WTC11 (cell line): ENCODE data around the gene TMEM151B. TPM values are rescaled to one million over a fixed set of nuclear protein-coding genes. Genes with fewer than 3 reads are reported as not detected.
A peak's percentile ranks its signal among the peaks of the same experiment; 100 is the strongest.

Source experiments
- ATAC-seq: fragments of 200-7000 bp; cut with Tn5 transposase; 2 replicates; pipeline ENCODE4 v1.10.0; 2021; ENCODE audit warnings: mild to moderate bottlenecking, moderate library complexity
- CTCF ChIA-PET: fragments of 300-600 bp; sonication (Branson Sonifier 250); formaldehyde crosslinking; loops from one replicate; lab custom pipeline; 2021; ENCODE audit warnings: antibody characterized with exemption; lab: Charles Lee
- POLR2A ChIA-PET: fragments of 350-600 bp; sonication (Branson Sonifier 250); formaldehyde crosslinking; loops from one replicate; lab custom pipeline; 2021; ENCODE audit warnings: antibody characterized with exemption; lab: Charles Lee
- DNase-seq: peaks from one replicate; pipeline ENCODE4 v3.0.0; 2021; ENCODE audit warnings: low spot score
- H3K27ac Mint-ChIP-seq: 2 replicates; pipeline ENCODE4 v1.8.0; 2021; ENCODE audit warnings: mixed read lengths
- H3K27me3 Mint-ChIP-seq: 2 replicates; pipeline ENCODE4 v1.8.0; 2021; ENCODE audit warnings: low read depth, mild to moderate bottlenecking, moderate library complexity, mixed read lengths
- H3K36me3 Mint-ChIP-seq: 2 replicates; pipeline ENCODE4 v1.8.0; 2021; ENCODE audit warnings: mixed read lengths
- H3K4me1 Mint-ChIP-seq: 2 replicates; pipeline ENCODE4 v1.8.0; 2022; ENCODE audit warnings: mixed read lengths
- H3K4me3 Mint-ChIP-seq: 2 replicates; pipeline ENCODE4 v1.8.0; 2021; ENCODE audit warnings: mild to moderate bottlenecking, moderate library complexity, mixed read lengths
- H3K9me3 Mint-ChIP-seq: 2 replicates; pipeline ENCODE4 v1.8.0; 2021; ENCODE audit warnings: mixed read lengths
- ATF1 ChIP-seq: sonication (generic); formaldehyde crosslinking; IDR thresholded peaks from 2 replicates; pipeline ENCODE4 v1.8.1; 2023; ENCODE audit warnings: mild to moderate bottlenecking, moderate library complexity, missing genetic modification reagents
- CREB1 ChIP-seq: sonication (generic); formaldehyde crosslinking; IDR thresholded peaks from 2 replicates; pipeline ENCODE4 v1.8.0; 2023; ENCODE audit warnings: mild to moderate bottlenecking, missing genetic modification reagents
- ELF4 ChIP-seq: sonication (generic); formaldehyde crosslinking; IDR thresholded peaks from 2 replicates; pipeline ENCODE4 v1.8.1; 2022; ENCODE audit warnings: low read depth, mild to moderate bottlenecking, moderate library complexity, missing genetic modification reagents
- EMX1 ChIP-seq: fragments of 250-450 bp; sonication (Bioruptor Pico); IDR thresholded peaks from 2 replicates; pipeline ENCODE4 v1.8.0; 2021; ENCODE audit warnings: mild to moderate bottlenecking
- FOXJ3 ChIP-seq: sonication (generic); formaldehyde crosslinking; IDR thresholded peaks from 2 replicates; pipeline ENCODE4 v1.9.0; 2021; ENCODE audit warnings: missing genetic modification reagents, mild to moderate bottlenecking, borderline replicate concordance
- FOXP1 ChIP-seq: sonication (generic); formaldehyde crosslinking; IDR thresholded peaks from 2 replicates; pipeline ENCODE4 v1.8.0; 2022; ENCODE audit warnings: missing genetic modification reagents, mild to moderate bottlenecking, moderate library complexity, borderline replicate concordance
- GABPB1 ChIP-seq: sonication (generic); formaldehyde crosslinking; IDR thresholded peaks from 2 replicates; pipeline ENCODE4 v1.8.1; 2023; ENCODE audit warnings: mild to moderate bottlenecking, missing genetic modification reagents
- GRHL2 ChIP-seq: fragments of 250-450 bp; sonication (Bioruptor Pico); IDR thresholded peaks from 2 replicates; pipeline ENCODE4 v1.8.0; 2022; ENCODE audit warnings: mild to moderate bottlenecking, moderate library complexity; ENCODE audit not compliant: insufficient replicate concordance, severe bottlenecking
- HMGA2 ChIP-seq: fragments of 250-450 bp; sonication (Bioruptor Pico); IDR thresholded peaks from 2 replicates; pipeline ENCODE4 v1.4.0; 2021; ENCODE audit warnings: mild to moderate bottlenecking, moderate library complexity
- JAZF1 ChIP-seq: fragments of 250-450 bp; sonication (Bioruptor Pico); IDR thresholded peaks from 2 replicates; pipeline ENCODE4 v1.9.0; 2021; ENCODE audit warnings: moderate library complexity, mild to moderate bottlenecking, inconsistent platforms
- MXD4 ChIP-seq: fragments of 250-450 bp; sonication (Bioruptor Pico); IDR thresholded peaks from 2 replicates; pipeline ENCODE4 v1.8.0; 2021; ENCODE audit warnings: mild to moderate bottlenecking, moderate library complexity, borderline replicate concordance
- RORB ChIP-seq: fragments of 250-450 bp; sonication (Bioruptor Pico); IDR thresholded peaks from 2 replicates; pipeline ENCODE4 v1.9.0; 2021; ENCODE audit warnings: mild to moderate bottlenecking
- SMAD3 ChIP-seq: sonication (generic); formaldehyde crosslinking; IDR thresholded peaks from 2 replicates; pipeline ENCODE4 v1.8.0; 2022; ENCODE audit warnings: missing genetic modification reagents, mild to moderate bottlenecking, borderline replicate concordance
- ZNF232 ChIP-seq: sonication (generic); formaldehyde crosslinking; IDR thresholded peaks from 2 replicates; pipeline ENCODE4 v1.8.0; 2022; ENCODE audit warnings: mild to moderate bottlenecking, missing genetic modification reagents
- total RNA-seq: library from RNA; stranded (reverse); gene quantifications from 3 replicates; pipeline ENCODE4 v1.2.3, GENCODE V29; 2021
- TF ChIP-seq, protein P1 (sequence below): sonication (generic); formaldehyde crosslinking; conservative IDR thresholded peaks from 2 replicates; pipeline ENCODE4 v1.8.1; 2022; ENCODE audit warnings: mild to moderate bottlenecking, missing genetic modification reagents
- TF ChIP-seq, protein P2 (sequence below): fragments of 250-450 bp; sonication (Bioruptor Pico); IDR thresholded peaks from 2 replicates; pipeline ENCODE4 v1.8.0; 2021; ENCODE audit warnings: mild to moderate bottlenecking
- TF ChIP-seq, protein P3 (sequence below): sonication (generic); formaldehyde crosslinking; IDR thresholded peaks from 2 replicates; pipeline ENCODE4 v1.8.1; 2022; ENCODE audit warnings: mild to moderate bottlenecking, moderate library complexity, missing genetic modification reagents
- TF ChIP-seq, protein P4 (sequence below): sonication (generic); formaldehyde crosslinking; IDR thresholded peaks from 2 replicates; pipeline ENCODE4 v1.8.1; 2023; ENCODE audit warnings: mild to moderate bottlenecking, moderate library complexity, missing genetic modification reagents
- TF ChIP-seq, protein P5 (sequence below): sonication (generic); formaldehyde crosslinking; IDR thresholded peaks from 2 replicates; pipeline ENCODE4 v1.8.0; 2022; ENCODE audit warnings: mild to moderate bottlenecking, missing genetic modification reagents
- TF ChIP-seq, protein P6 (sequence below): sonication (generic); formaldehyde crosslinking; IDR thresholded peaks from 2 replicates; pipeline ENCODE4 v1.8.0; 2022; ENCODE audit warnings: mild to moderate bottlenecking, missing genetic modification reagents
- TF ChIP-seq, protein P7 (sequence below): sonication (generic); formaldehyde crosslinking; IDR thresholded peaks from 2 replicates; pipeline ENCODE4 v1.8.1; 2023; ENCODE audit warnings: mild to moderate bottlenecking, missing genetic modification reagents, borderline replicate concordance

TMEM151B gene
- total RNA-seq, 1 experiment from 2014 or later = 5.5 TPM

DNA sequence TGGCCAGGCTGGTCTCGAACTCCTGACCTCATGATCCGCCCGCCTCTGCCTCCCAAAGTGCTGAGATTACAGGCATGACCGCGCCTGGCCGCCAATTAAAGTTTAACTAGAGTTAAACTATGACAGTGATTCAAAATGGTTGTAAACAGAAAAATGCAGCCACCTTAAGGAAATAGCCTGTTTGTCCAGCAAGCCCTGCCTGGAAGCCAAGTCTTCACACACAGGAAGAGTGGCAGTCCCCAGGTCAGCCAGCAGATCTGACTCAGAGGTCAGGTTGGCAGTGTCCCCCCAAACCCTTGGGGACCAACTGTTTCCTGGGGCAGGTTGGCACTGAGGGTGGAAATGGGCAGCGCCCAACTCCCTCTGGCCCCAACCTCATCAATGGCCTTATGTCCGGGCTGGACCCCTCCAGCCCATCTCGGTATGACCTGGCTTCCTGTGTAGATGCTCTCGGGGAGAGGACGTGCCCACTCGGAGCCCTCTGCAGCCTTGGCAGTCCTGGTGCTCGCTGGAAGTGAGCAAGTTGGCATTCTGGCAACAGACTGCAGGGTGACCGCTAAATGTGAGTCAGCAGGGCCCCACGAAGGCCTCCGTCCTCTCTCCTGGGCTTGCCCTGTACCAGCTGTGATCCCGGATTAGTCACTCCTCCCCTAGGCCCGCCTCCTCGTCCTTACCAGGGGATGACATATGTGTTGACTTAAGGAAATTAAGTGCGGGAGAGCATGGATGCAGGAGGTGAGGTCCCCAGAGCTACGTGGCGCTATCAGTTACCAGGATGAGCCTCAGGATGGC is 33.0 kb upstream of the TMEM151B start:
- ATAC-seq = peak; percentile 67
- H3K9me3 Mint-ChIP-seq = no peaks in the 10 kb centered on the region

DNA sequence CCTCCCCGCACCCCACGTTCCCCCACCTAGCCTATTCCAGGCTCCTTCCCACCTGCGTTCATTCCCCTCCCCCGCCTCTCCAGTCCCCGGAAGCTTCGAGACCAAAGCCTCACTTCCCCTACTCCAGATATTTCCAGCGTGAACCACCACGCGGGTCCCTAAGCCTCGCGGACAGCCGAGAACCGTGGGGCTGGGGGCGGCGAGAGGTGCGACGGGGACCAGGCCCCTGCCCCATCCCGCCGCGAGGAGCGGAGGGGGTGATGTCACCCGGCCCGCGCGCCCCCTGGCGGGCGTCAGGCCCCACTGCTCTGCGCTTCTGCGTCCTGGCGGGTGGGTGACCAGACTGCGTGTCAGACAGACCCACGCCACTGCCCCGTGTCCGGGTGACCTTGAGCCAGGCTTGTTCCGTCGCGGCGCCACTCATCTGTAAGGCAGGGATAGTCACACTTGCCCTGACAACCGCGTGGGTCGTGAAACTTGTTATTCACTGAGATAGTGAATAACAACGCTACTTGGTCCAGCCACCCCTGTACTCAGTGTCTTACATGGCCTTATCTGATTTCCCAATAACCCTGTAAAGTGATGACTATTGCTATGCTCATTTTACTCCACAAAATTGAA is 32.3 kb upstream of the TMEM151B start:
- peaks cover 17% of the 10 kb centered on the region for H3K36me3 Mint-ChIP-seq
- H3K4me3 Mint-ChIP-seq = peak overlapping the region; percentile 78
- POLR2A ChIA-PET = interaction anchor here (0.6 to 1.8 kb wide), 6 partner anchors 9 to 468 kb away, joined by 3 to 21 read pairs (median 4); partner anchors contain the start of genes AARS2, HSP90AB1, SLC29A1 and VEGFA
- peak; percentile 77 for DNase-seq
- ATAC-seq = peak; percentile 56
- CTCF ChIA-PET = interaction anchor here (0.6 to 6.3 kb wide), 18 partner anchors 8 to 1489 kb away, joined by 3 to 174 read pairs (median 4); partner anchors contain the start of genes HSP90AB1, MYMX and SLC29A1
- peaks cover 30% of the 10 kb centered on the region for H3K27me3 Mint-ChIP-seq
- H3K4me1 Mint-ChIP-seq = peaks cover 44% of the 10 kb centered on the region
- no peaks in the 10 kb centered on the region for H3K9me3 Mint-ChIP-seq
- peak overlapping the region; percentile 74; the same call in 1 of the 2 replicates for H3K27ac Mint-ChIP-seq
- TF ChIP-seq GABPB1 (CRISPR knock-in tag) (peak; percentile 69), FOXJ3 (CRISPR knock-in tag) (no peak), EMX1 (CRISPR knock-in tag) (peak; percentile 79), ATF1 (0 out of 2 replicates have a peak, but pooled peaks have one; percentile 68)
- TF ChIP-seq, protein P1, sequence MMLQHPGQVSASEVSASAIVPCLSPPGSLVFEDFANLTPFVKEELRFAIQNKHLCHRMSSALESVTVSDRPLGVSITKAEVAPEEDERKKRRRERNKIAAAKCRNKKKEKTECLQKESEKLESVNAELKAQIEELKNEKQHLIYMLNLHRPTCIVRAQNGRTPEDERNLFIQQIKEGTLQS (CRISPR knock-in tag) = no peak; the same call in 1 of the 2 replicates
- TF ChIP-seq, protein P2, sequence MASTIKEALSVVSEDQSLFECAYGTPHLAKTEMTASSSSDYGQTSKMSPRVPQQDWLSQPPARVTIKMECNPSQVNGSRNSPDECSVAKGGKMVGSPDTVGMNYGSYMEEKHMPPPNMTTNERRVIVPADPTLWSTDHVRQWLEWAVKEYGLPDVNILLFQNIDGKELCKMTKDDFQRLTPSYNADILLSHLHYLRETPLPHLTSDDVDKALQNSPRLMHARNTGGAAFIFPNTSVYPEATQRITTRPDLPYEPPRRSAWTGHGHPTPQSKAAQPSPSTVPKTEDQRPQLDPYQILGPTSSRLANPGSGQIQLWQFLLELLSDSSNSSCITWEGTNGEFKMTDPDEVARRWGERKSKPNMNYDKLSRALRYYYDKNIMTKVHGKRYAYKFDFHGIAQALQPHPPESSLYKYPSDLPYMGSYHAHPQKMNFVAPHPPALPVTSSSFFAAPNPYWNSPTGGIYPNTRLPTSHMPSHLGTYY (CRISPR knock-in tag) = 0 out of 2 replicates have a peak, but pooled peaks have one; percentile 32
- TF ChIP-seq, protein P3, sequence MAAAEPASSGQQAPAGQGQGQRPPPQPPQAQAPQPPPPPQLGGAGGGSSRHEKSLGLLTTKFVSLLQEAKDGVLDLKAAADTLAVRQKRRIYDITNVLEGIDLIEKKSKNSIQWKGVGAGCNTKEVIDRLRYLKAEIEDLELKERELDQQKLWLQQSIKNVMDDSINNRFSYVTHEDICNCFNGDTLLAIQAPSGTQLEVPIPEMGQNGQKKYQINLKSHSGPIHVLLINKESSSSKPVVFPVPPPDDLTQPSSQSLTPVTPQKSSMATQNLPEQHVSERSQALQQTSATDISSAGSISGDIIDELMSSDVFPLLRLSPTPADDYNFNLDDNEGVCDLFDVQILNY (CRISPR knock-in tag) = peak; percentile 74; the same call in 1 of the 2 replicates
- TF ChIP-seq, protein P4, sequence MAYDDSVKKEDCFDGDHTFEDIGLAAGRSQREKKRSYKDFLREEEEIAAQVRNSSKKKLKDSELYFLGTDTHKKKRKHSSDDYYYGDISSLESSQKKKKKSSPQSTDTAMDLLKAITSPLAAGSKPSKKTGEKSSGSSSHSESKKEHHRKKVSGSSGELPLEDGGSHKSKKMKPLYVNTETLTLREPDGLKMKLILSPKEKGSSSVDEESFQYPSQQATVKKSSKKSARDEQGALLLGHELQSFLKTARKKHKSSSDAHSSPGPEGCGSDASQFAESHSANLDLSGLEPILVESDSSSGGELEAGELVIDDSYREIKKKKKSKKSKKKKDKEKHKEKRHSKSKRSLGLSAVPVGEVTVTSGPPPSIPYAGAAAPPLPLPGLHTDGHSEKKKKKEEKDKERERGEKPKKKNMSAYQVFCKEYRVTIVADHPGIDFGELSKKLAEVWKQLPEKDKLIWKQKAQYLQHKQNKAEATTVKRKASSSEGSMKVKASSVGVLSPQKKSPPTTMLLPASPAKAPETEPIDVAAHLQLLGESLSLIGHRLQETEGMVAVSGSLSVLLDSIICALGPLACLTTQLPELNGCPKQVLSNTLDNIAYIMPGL = peak; percentile 97

More for the DNA sequence above, 33.0 kb upstream of the TMEM151B start:
- DNase-seq = peak; percentile 68
- peaks cover 46% of the 10 kb centered on the region for H3K4me1 Mint-ChIP-seq
- TF ChIP-seq, protein P1 (CRISPR knock-in tag) = no peak
- TF ChIP-seq RORB (CRISPR knock-in tag) (no peak), GRHL2 (CRISPR knock-in tag) (no peak), MXD4 (CRISPR knock-in tag) (no peak), ELF4 (CRISPR knock-in tag) (no peak), JAZF1 (no peak), CREB1 (peak; percentile 28), ZNF232 (CRISPR knock-in tag) (no peak), SMAD3 (CRISPR knock-in tag) (no peak), FOXP1 (0 out of 2 replicates have a peak, but pooled peaks have one; percentile 19), HMGA2 (CRISPR knock-in tag) (no peak)
- TF ChIP-seq, protein P5, sequence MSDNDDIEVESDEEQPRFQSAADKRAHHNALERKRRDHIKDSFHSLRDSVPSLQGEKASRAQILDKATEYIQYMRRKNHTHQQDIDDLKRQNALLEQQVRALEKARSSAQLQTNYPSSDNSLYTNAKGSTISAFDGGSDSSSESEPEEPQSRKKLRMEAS (CRISPR knock-in tag) = peak; percentile 28; the same call in 1 of the 2 replicates
- TF ChIP-seq, protein P6, sequence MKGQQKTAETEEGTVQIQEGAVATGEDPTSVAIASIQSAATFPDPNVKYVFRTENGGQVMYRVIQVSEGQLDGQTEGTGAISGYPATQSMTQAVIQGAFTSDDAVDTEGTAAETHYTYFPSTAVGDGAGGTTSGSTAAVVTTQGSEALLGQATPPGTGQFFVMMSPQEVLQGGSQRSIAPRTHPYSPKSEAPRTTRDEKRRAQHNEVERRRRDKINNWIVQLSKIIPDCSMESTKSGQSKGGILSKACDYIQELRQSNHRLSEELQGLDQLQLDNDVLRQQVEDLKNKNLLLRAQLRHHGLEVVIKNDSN (CRISPR knock-in tag) = peak; percentile 19; the same call in 1 of the 2 replicates
- TF ChIP-seq, protein P7, sequence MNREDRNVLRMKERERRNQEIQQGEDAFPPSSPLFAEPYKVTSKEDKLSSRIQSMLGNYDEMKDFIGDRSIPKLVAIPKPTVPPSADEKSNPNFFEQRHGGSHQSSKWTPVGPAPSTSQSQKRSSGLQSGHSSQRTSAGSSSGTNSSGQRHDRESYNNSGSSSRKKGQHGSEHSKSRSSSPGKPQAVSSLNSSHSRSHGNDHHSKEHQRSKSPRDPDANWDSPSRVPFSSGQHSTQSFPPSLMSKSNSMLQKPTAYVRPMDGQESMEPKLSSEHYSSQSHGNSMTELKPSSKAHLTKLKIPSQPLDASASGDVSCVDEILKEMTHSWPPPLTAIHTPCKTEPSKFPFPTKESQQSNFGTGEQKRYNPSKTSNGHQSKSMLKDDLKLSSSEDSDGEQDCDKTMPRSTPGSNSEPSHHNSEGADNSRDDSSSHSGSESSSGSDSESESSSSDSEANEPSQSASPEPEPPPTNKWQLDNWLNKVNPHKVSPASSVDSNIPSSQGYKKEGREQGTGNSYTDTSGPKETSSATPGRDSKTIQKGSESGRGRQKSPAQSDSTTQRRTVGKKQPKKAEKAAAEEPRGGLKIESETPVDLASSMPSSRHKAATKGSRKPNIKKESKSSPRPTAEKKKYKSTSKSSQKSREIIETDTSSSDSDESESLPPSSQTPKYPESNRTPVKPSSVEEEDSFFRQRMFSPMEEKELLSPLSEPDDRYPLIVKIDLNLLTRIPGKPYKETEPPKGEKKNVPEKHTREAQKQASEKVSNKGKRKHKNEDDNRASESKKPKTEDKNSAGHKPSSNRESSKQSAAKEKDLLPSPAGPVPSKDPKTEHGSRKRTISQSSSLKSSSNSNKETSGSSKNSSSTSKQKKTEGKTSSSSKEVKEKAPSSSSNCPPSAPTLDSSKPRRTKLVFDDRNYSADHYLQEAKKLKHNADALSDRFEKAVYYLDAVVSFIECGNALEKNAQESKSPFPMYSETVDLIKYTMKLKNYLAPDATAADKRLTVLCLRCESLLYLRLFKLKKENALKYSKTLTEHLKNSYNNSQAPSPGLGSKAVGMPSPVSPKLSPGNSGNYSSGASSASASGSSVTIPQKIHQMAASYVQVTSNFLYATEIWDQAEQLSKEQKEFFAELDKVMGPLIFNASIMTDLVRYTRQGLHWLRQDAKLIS (CRISPR knock-in tag) = 0 out of 2 replicates have a peak, but pooled peaks have one; percentile 24
- CTCF ChIA-PET = interaction anchor here (0.6 to 6.3 kb wide), 23 partner anchors 9 to 1488 kb away, joined by 3 to 174 read pairs (median 5); partner anchors contain the start of genes HSP90AB1, MYMX and SLC29A1
- peak overlapping the region; percentile 74; the same call in 1 of the 2 replicates for H3K27ac Mint-ChIP-seq
- H3K27me3 Mint-ChIP-seq = peaks cover 25% of the 10 kb centered on the region
- peak overlapping the region; percentile 78 for H3K4me3 Mint-ChIP-seq
- POLR2A ChIA-PET = interaction anchor here (0.6 to 1.8 kb wide), 9 partner anchors 10 to 1889 kb away, joined by 3 to 21 read pairs (median 4); partner anchors contain the start of genes AARS2, HSP90AB1, SLC29A1 and VEGFA
- H3K36me3 Mint-ChIP-seq = peaks cover 22% of the 10 kb centered on the region
